RPMI7951 (cell line): ENCODE data around the gene CNTNAP2. TPM values are rescaled to one million over a fixed set of nuclear protein-coding genes. Genes with fewer than 3 reads are reported as not detected.

Experiments used
- DNase-seq: peaks from one replicate; pipeline ENCODE4 v3.0.0-alpha.2; 2012; ENCODE audit warnings: low read depth
- total RNA-seq: library from RNA; depleted of rRNA; stranded (reverse); fragments of >200 nt; shearing (Covaris generic); gene quantifications from 2 replicates; pipeline ENCODE4 v1.2.3, GENCODE V29; 2014

The CNTNAP2 gene
- total RNA-seq, 1 experiment from 2014 or later: not detected

DNA sequence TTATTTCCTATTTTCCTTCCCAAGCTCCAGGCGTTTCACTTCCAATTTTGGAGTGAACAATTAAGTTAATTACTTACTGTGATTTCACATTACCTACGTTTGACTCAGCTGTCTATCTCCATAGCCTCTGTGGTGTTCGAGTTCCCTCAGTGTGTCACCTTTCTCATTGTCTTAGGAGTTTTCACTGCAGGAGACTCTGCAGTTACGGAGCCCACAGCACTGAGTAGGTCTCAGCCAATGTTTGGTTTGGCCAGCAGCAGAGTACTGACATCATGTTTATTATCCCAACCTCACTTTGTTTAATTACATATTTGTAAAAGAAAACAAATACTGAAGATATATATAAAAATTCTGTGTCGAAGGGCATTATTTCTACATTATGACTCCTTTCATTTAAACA is 1123.9 kb downstream of the CNTNAP2 start:
- DNase-seq: no peak

DNA sequence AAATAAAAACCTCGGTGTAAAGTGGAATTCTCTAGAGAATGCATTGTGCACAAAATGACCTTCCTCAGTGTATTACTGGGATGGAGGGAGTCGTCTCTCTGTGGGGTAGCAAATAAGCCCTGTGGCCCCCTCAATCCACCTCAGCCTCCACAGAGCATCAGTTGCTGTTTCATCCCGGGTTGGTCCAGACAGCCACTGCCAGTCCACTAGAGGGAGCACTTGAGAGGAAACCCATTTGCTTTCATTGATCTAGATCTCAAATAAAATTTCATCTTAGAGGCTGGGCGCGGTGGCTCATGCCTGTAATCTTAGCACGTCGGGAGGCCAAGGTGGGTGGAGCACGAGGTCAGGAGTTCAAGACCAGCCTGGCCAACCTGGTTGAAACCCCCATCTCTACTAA is 1128.7 kb downstream of the CNTNAP2 start:
- DNase-seq: no peak

DNA sequence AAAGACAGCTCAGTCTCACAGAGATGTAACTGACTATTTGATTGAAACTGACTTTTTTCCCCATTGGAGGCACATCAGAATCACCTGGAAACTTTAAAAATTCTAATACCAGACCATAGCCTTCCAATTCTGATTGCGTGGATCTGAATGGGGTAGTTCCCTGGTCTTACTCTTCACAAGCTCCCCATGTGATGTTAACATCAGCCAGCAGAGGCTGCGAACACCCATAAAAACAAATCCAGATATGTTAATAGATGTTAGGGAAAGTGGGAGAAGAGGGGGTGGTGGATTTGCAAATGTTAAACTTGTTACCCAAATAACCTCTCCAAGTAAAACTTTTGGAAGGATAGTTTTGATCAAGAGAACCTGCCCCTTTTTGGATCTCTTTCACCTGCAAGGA is 1133.4 kb downstream of the CNTNAP2 start:
- DNase-seq: no peak

DNA sequence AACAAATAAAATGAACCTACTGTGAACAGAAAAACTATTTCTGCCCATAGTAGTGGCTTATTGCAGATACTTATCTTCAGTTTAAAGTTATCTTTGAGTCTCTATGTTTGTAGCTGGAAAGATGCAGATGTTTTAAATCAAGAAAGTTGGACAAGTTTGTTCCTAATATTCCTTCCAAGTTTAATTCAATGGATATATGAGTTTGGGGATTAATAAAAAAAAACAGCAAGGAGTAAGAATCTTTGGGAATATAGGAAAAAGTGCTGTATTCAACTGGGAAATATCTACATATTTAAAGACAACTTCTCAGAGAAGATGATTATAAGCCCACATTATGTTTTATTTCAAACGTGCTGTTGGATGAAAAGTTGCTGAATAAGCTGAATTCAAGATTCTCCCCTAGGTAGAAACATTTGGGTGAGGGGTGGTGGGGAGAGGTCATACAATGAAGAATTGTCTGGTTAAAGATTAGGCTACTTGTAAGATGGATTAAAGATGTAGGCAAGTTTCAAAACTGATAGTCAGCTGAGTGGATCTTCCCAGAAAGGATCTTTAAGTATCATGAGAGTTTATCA is 1135.2 kb downstream of the CNTNAP2 start:
- no peak for DNase-seq

DNA sequence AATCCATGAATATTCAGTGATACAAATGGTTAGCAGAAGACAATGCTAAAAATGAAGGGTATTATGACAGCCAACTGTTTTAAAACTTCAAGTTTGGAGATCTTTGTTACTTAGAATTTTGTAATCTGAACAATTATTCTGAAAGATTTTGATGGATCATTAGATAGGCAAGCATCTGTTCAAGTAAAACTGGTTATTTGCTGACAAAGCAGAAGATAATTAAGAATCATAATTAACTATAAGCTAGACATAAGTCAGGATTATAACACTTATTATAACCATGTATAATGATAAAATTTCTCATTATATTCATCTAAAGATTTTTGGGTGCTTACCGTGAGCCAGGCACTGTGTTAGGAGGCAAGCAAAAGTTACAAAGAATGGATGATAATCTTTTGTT is 1145.1 kb downstream of the CNTNAP2 start:
- no peak for DNase-seq

DNA sequence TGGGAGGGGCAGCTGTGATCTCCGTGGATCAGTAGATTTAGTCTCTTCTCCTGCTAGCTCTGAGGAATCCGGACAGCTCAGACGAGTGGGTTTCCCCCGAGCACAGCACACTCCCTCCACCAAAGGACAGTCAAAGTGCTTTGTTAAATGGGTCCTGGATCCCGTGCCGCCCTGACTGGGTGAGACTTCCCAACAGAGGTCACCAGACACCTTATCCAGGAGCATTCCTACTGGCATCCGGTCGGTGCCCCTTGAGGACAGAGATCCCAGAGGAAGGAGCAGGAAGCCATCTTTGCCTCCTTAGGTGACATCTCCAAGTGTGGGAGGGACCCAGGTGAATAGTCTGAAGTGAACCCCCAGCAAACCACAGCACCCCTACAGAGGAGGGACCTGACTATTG is 1148.9 kb downstream of the CNTNAP2 start:
- DNase-seq: no peak

DNA sequence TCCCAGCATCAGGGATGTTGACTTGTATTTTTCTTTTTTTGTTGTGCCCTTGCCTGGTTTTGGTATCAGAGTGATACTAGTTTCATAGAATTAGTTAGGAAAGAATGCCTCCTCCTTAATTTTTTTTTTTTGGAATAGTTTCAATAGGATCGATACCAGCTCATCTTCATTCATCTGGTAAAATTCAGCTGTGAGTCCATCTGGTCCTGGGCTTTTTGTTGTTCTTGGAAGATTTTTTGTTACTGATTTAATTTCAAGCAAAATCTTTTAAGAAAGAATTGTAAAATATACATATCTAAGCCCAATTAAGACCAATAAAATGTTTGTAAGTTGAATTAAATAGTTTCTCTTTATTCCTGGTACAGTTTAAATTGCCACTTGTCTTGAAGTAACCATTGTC is 1159.5 kb downstream of the CNTNAP2 start:
- DNase-seq: no peak

DNA sequence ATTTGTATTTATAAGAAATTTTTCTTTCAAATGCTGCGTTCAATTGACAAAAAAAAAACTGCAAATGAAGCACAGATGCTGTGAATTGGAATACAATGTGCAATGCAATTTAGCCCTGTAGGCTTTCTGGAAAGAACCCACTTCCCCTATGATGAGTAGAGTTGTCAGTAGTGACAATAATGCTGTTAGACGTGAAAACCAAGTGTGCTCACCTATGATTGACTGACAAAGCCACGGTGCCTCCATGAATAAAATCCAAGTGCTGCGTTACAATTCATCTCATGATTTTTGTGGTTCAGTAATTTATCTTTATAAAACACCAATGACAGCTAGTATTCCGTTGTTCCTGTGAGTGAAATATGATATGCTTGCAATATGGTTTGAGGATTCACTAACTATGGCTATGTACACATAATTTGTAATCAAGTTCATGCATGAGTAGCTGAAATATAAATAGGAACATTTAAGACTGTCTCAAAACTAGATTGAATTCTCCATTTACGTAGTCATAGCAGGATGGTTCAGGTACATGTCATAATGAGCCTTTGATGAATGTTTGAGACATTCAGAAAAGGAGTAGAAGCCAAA is 1160.3 kb downstream of the CNTNAP2 start:
- no peak for DNase-seq

DNA sequence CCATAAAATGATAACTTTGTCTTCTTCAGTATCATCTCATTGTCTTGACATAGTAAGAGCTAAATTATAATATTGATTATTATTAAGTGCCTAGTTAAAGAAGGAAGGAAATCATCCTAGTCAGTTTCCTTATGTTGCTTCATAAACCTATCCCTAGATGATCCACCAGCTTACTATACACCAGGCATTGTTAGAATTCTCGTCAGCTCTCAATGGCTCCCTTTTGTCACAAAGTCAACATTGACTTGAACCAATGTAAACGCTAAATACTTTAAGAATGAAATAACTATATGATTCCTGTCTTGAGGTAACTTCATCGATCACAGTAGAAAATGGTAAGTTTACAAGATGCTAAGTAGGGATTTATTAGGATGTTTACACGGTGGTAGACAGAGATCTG is 1162.9 kb downstream of the CNTNAP2 start:
- no peak for DNase-seq

DNA sequence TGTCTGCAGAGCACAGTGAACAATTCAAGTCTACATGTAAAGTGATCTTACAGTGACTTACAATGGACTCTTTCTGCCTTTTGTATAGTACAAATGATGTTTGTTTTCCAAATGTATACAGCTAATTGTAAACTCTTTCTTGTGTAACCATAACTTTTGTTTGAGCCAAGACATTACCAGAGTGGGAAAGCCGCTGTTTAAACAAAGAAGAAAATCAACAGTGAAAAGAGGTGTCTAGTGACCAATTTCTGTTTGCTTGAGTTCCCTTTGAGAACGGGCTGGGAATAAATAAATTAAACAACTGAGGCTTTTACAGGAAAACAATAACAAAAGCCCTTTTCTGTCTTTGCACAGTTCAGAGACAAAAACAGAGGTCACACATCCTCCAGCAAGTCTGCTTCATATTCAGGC is 1163.4 kb downstream of the CNTNAP2 start:
- no peak for DNase-seq

DNA sequence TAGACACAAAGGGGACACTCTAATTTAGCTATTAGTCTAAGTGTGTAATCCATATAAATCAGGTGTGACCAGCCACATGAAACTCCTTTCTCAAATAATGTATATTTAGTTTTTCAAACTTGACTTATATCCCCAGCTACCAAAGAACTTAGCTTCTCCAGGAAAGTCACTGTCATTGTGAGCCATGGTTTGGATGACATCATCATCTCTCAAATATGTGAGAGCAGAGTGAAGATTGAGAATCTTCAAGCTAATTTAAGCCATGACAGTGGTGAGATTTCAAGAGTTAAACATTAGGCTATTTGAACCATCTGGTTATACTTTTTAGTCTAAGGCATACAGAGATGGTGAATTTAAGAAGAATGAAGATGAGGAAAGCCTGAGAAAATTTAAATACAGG is 1165.6 kb downstream of the CNTNAP2 start:
- DNase-seq: no peak

DNA sequence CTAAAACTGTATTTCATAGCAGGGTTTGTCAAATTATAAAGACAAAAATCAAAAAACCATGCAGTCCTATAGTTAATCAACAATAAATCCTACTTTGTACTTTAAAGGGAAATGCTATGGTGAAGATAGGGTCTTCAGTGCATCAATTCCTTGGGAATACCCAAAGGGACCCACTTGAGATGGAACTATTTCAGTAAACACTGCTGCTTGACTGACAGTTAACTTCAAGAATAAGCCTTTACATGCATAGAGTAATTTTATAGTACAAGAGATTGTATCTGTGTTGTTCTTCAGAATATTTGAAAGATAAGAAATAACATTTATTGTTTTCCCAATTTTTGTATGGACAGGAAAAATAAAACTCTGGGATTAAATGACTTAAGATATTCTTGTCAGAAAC is 1179.6 kb downstream of the CNTNAP2 start:
- no peak for DNase-seq

DNA sequence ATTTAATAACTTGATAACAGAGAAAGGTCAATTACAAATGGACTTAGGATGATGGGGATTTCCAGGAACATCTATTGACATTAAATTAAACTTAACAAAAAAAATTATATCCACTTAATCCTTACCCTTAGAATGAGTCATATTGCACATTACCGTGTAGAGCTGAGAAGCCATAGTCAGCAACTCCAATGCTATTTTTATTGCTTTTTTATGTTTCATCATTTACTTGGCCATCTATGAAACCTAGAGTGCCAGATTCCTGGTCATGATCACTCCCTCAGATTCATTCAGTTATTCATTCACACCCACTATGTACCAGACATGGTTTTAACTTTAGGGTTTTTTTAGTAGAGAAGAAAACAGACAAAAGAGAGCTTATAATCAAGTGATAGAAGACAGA is 1180.4 kb downstream of the CNTNAP2 start:
- DNase-seq: no peak

DNA sequence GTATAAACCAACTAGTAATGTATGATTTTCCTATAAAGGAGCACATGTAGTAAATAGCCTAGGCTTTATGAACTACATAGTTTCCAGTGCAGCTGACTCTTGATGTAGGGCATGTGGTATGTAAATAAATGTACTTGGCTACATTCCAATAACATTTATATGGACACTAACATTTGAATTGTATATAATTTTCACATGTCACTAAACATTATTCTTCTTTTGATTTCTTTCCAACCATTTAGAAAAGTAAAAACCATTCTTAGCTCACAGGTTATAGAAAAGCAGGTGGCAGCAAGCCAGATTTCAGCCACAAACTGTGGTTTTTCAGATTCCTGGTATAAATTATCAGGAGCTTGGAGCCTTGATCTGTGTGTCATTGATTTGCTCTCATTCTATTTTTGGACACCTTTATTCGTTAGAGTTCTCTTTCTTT is 1182.0 kb downstream of the CNTNAP2 start:
- DNase-seq: no peak

DNA sequence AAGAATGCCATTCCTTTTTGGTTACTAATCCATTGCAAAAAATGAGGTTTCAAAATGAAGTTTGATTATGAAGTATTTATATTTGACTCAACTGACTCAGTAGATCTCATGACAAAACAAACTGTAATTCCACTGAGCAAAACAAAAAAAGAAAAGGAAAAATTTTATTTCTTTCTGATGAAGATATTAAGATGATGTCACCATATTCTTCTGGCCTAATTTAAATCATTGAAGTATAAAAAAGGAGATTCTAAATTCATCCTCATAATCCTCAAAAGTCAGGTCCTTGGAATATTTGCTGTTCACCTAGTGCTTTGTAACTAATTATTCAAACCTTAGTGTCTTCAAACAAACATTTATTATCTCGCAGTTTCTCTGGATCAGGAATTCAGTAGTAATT is 1183.7 kb downstream of the CNTNAP2 start:
- no peak for DNase-seq

DNA sequence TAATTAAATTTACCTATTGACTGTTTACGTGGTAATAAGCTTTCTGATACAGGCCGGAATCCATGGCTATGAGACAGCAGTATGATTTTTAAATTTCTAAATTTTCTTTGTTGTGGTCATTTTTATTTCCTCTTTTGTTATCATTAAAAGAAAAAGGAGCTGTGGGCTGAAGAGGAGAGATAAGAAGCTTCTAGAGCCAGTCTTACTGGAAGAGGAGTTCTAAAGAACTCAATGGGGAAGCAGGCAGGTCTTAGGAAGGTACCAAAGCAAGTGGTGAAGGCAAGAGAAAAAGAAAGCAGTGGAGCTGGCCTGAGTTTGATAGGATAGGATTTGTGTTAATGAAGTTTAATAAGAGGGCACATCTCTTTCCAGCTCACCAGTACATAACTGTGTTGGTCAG is 1187.8 kb downstream of the CNTNAP2 start:
- DNase-seq: no peak

DNA sequence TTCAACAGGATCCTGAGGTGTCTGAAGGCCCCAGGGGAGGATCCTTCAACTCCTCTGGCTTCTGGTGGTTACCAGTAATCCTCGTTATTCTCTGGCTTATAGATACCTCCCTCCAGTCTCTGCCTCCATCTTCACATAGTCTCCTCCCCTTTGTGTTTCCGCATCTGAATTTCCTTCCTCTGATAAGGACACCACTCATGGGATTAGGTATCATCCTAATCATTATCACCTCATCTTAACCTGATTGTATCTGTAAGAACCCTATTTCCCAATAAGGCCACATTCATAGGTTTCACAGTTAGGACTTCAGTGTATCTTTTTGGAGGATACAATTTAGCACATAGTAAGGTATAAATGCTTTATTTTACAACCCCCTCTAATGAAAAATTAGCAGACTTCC is 1189.2 kb downstream of the CNTNAP2 start:
- no peak for DNase-seq

DNA sequence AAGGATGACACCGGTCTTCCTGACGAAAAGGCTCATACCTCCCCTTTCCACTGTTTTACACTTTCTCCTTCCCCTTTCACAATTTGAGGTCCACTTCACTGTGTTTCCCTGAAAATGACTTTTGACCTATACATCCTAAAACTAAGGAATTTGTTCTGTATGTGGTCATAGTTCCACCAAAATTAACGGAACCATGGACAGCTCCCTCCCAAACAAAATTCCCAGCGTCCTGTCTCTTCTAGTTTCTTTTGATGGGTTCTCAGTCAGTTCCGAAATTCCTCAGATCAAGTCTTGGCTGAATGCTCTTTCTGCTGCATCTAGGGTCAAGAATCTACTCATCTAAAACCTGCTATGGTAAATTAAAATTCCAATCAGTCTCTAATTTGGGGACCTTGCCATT is 1191.9 kb downstream of the CNTNAP2 start:
- DNase-seq: no peak

DNA sequence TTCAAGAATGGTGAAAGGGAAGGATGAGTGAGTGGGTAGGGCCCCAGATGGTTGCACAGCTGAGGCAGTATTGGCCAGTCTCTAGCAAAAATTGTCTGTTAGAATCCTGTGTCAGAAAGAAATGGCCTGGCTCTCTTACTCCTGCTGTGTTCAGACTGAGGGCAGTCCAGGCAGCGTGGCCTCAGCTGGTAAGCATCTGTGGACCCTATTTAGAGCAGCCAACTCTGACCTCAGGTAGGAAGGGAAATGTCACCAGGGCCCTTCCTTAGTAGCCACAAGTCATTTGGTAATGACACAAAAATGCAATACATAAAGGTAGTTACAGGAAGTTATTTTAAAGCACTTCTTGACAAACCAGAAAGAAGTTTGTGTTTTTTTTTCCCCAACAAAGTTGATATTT is 1194.7 kb downstream of the CNTNAP2 start:
- DNase-seq: no peak

DNA sequence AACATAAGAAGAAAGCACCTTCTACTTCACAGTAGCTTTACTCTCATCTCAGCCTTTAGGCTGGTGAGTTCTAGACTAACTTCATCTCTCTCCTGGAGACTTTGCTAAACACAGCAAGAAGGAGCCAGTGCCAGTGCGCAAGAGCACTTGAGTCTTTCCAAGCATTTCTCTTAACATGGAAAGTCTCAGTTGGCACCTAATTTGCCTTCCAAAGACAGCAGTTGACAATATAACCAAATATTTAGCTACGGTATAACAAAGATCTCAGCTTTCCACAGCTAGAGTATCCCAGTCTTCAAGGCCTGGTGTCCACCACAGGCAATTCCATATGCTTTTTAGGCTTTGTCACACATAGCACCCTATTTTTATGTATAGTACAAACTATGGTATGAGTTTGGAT is 1204.9 kb downstream of the CNTNAP2 start:
- no peak for DNase-seq

DNA sequence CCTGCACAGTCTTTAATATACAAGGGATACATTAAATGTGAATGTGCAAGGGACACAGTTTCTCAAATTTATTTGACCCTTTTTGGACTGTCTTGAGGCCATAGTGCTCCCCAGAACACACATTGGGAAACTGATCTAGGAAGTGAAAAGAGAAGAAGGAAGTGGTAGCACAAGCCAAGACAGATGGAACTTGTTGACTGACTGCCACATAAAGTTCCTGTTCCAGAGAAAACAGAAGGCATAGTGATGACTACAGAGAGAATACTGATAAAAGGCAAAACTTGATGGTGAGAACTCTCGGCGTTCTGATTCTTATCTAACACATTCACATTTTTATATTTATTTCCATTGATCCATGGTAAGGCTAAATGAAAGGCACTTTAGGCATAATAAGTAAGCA is 1216.4 kb downstream of the CNTNAP2 start:
- no peak for DNase-seq

DNA sequence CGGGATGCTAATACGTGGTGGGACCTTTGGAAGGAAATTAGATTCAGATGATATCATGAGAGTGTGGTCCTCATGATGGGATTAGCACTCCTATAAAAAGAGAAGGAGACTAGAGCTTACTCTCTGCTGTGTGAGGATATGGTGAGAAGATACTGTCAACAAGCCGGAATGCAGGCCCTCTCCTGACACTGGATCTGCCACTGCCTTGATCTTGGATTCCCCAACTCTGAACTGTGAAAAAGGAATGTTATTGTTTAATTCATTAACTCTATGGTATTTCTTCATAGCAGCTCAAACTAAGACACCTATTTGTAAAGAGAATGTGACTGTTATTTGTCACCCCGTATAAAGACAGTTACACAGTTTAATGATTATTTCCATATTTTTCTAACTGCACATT is 1246.5 kb downstream of the CNTNAP2 start:
- DNase-seq: no peak

DNA sequence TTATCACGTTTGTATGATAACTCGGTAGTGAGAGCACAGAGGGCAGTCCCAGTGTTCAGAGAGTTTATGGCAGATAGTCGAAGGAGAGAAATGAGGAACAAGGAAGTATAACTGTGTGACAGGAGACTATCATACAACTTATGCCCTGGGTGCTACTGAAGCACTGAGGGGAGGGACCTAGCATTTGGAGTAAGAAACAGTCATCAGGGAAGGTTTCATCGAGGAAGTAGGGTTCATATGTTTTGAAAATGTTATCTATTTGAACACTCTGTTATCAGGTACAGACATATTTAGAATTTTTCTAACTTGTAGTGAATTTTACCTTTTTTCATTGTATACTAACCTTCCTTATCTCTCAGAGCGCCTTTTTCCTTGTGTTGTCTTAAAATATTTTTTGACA is 1259.6 kb downstream of the CNTNAP2 start:
- no peak for DNase-seq

DNA sequence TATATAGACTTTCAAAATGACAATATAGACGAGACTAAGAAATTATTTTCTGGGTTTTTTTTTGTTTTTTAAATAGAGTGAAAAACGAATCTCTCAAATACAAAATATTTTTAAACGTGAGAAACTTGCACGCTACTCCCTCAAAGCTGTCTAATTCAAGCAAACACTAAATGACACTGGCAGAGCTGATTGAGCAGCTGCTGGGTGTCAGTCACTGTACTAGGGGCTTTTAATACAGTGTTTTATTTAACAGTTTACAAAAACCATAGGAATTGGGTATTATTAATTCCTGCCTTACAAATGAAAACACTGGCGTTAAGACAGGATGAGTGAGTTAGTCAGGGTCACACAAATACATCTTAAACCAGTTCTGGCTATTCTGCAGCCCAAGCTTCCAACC is 1264.3 kb downstream of the CNTNAP2 start:
- DNase-seq: no peak
